ENCODE results near the gene AGK.

Gene AGK

DNA sequence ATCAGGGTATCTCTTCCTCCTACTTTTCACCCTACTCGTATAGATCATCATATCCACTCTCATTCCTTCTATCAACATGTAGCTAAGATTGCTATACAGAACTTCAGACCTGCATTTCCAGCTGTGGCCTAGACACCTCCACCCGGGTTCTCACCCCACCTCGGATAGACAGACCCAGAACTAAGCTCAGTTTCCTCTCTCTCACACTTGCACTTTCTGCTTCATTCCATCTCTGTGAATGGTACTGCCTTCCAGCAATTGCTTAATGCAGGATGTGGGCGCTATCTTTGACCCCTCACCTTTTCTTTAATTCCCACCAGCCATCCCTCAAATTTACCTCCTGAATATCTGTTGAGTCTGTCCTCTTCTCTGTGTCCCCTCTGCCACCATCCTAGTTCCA is 35.7 kb downstream of the AGK start:
- H3K4me3 ChIP-seq (ENCODE audit: low read length), result no peak overlapping the region
- DNase-seq (ENCODE audit: low read depth), result no peak
- TF ChIP-seq, protein P1, sequence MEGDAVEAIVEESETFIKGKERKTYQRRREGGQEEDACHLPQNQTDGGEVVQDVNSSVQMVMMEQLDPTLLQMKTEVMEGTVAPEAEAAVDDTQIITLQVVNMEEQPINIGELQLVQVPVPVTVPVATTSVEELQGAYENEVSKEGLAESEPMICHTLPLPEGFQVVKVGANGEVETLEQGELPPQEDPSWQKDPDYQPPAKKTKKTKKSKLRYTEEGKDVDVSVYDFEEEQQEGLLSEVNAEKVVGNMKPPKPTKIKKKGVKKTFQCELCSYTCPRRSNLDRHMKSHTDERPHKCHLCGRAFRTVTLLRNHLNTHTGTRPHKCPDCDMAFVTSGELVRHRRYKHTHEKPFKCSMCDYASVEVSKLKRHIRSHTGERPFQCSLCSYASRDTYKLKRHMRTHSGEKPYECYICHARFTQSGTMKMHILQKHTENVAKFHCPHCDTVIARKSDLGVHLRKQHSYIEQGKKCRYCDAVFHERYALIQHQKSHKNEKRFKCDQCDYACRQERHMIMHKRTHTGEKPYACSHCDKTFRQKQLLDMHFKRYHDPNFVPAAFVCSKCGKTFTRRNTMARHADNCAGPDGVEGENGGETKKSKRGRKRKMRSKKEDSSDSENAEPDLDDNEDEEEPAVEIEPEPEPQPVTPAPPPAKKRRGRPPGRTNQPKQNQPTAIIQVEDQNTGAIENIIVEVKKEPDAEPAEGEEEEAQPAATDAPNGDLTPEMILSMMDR (conservative IDR thresholded peaks at IDR 0.05; ENCODE audit: low read length), result no peak

DNA sequence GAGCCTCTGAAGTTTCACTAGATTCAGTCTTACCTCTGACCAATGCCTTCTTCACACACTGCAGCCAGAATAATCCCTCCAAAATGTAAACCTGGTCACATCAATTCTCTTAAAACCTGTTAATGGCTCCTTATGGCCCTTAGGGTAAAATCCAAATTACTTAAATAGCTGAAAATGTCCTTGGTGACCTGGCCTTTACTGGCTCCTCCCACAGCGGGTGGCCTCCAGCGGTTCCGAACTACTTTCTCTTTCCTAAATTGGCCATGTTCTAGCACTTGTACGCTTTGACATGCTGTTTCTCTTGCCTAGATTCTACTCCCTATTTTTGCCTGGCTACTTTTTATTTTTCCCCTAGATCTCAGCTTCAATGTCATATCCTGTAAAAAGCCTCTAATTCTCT is 36.1 kb downstream of the AGK start:
- DNase-seq (ENCODE audit: low read depth), result no peak
- TF ChIP-seq, protein P1 (conservative IDR thresholded peaks at IDR 0.05; ENCODE audit: low read length), result no peak
- H3K4me3 ChIP-seq (ENCODE audit: low read length), result no peak overlapping the region

DNA sequence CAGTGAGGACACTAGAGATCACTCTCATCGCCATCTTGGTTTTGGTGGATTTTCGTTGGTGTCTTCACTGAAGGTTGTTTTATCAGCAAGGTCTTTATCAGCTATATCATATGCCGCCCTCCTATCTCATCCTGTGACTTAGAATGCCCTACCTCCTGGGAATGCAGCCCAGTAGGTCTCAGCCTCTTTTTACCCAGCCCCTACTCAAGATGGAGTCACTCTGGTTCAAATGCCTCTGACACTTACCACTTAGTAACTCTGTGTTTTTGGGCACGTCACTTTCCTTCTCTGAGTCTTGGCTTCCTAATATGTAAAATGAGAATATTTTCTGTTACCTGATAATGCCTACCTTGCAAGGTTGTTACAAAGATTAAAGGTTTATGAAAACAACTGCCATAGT is 37.7 kb downstream of the AGK start:
- TF ChIP-seq, protein P1 (conservative IDR thresholded peaks at IDR 0.05; ENCODE audit: low read length), result no peak
- no peak for DNase-seq (ENCODE audit: low read depth)
- no peak overlapping the region for H3K4me3 ChIP-seq (ENCODE audit: low read length)

DNA sequence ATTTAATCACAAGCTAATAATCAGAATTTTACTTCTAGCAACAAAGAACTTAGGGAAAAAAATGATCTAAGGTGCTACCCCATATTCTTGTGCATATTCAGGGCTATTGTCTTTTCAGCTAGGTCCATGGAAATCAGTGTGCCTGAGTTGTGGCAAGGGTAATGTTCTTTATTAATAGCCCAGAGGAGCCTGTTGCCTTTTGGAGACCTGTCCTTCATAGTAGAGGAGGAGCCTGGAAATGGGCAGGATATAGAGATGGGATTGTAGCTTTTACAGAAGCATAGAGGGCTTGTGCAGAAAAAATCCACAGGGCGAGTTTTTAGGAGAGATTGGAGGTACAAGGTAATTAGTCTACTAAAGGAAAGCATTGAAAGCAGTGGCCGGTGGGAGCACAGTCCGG is 38.9 kb downstream of the AGK start:
- DNase-seq (ENCODE audit: low read depth), result no peak
- TF ChIP-seq, protein P1 (conservative IDR thresholded peaks at IDR 0.05; ENCODE audit: low read length), result no peak
- no peak overlapping the region for H3K4me3 ChIP-seq (ENCODE audit: low read length)

GRCh38 chr7:141590666-141591065 is 39.5 kb downstream of the AGK start:
- TF ChIP-seq, protein P1 (conservative IDR thresholded peaks at IDR 0.05; ENCODE audit: low read length), result no peak
- H3K4me3 ChIP-seq (ENCODE audit: low read length), result no peak overlapping the region
- no peak for DNase-seq (ENCODE audit: low read depth)

DNA sequence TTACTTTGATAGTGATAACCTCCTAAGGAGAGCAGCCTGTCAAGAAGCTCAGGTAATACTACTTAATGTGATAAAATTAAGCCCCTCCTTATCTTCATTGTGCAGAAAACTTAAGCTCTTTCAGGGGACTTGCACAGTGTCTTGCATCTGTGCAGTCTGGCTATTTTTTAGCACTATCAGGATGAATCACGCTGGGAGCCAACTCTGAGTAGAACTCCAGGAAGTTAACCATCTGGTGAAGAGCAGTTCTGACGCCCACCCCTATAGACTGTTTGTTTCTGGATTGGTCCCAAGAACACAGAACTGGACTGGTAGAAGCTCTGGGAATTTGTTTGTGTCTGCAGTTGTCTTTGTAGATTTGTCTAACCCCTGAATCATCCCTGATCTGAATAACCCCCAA is 41.9 kb downstream of the AGK start:
- DNase-seq (ENCODE audit: low read depth), result peak; percentile 51
- TF ChIP-seq, protein P1 (conservative IDR thresholded peaks at IDR 0.05; ENCODE audit: low read length), result no peak
- no peak overlapping the region for H3K4me3 ChIP-seq (ENCODE audit: low read length)

DNA sequence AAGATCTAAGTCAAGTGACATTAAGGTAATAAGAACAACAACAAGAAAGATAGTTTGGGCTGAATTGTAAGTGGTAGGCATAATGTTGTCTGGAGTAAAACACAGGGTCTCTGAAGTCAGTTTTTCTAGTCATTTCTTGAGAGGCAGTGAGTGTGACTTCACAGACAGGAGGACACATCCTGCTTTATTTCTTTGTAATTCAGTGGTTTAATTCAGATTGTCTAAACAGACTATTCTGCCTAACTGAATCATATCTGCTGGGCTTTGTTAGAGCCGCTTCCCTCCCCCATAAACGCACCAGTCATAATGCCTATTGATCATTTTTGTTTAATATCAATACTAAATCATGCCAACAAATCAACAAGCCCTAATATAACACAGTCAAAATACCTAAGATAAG is 46.8 kb downstream of the AGK start:
- DNase-seq (ENCODE audit: low read depth), result no peak
- TF ChIP-seq, protein P1 (conservative IDR thresholded peaks at IDR 0.05; ENCODE audit: low read length), result no peak
- no peak overlapping the region for H3K4me3 ChIP-seq (ENCODE audit: low read length)
